Duodenal mucosa (tissue), 2 donors: ENCODE results near the gene CLEC16A.

ENCODE experiments used
- H3K27ac ChIP-seq: one replicate; pipeline ENCODE4 v1.7.0; 2013; ENCODE audit warnings: low read depth, low read length
- H3K27me3 ChIP-seq, 2 donors: one replicate each; pipeline ENCODE4 v1.7.0; 2013; ENCODE audit warnings: low read length in 2 of 2, control low read depth in 1 of 2; ENCODE audit not compliant: insufficient read depth in 2 of 2, control insufficient read depth in 1 of 2
- H3K36me3 ChIP-seq, 2 donors: one replicate each; pipeline ENCODE4 v1.7.0; 2013; ENCODE audit warnings: low read length in 2 of 2, control low read depth in 1 of 2; ENCODE audit not compliant: insufficient read depth in 2 of 2, control insufficient read depth in 1 of 2
- H3K4me1 ChIP-seq, 2 donors: one replicate each; pipeline ENCODE4 v1.7.0; 2013; ENCODE audit warnings: low read length in 2 of 2, control low read depth in 1 of 2; ENCODE audit not compliant: insufficient read depth in 2 of 2, control insufficient read depth in 1 of 2
- H3K4me3 ChIP-seq, 2 donors: one replicate each; pipeline ENCODE4 v1.7.0; 2013; ENCODE audit warnings: low read length in 2 of 2, low read depth in 1 of 2
- H3K9ac ChIP-seq, 2 donors: one replicate each; pipeline ENCODE4 v1.7.0; 2013; ENCODE audit warnings: low read length in 2 of 2, low read depth in 1 of 2
- H3K9me3 ChIP-seq, 2 donors: one replicate each; pipeline ENCODE4 v1.7.0; 2013; ENCODE audit warnings: low read length in 2 of 2, control low read depth in 1 of 2; ENCODE audit not compliant: control insufficient read depth in 1 of 2

CLEC16A gene

DNA sequence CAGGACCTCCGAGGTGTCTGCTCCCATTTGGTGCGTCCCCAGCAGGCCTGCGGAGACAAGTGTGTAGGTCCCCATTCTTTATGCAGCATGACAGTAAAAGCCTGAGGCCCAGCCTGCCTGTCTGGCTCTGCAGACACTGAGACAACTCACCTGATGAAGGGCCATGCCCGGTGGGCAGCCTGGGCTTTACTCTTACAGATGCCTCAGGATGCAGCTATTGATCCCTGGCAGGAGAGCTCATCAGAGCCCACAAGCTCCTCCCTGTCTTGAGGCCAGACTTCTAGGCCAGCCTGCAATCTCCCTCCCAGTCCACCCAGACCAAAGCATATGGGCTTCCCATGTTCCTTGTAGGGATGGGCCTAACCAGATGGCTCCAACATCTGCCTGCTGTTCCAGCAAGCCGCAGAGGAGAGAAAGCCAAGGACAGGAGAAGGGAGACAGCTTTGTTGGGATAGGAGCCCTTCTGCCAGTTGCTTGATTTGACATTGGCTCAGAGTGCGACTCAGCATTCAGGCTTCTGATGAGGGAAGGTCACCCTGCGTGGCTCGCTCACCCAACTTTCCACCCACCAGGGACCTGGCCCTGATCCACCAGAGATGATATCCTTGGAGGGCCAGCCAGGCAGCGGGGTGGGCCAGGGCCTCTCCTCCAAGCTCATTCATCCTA is 224.2 kb downstream of the CLEC16A start:
- no peaks in the 10 kb centered on the region for H3K9me3 ChIP-seq
- no peaks in the 10 kb centered on the region for H3K27me3 ChIP-seq
- H3K36me3 ChIP-seq = peaks cover 23 to 37% of the 10 kb centered on the region in 2 donors
- H3K4me1 ChIP-seq = no peaks in the 10 kb centered on the region
- H3K27ac ChIP-seq = no peak overlapping the region
- no peak overlapping the region for H3K4me3 ChIP-seq
- no peak overlapping the region for H3K9ac ChIP-seq

DNA sequence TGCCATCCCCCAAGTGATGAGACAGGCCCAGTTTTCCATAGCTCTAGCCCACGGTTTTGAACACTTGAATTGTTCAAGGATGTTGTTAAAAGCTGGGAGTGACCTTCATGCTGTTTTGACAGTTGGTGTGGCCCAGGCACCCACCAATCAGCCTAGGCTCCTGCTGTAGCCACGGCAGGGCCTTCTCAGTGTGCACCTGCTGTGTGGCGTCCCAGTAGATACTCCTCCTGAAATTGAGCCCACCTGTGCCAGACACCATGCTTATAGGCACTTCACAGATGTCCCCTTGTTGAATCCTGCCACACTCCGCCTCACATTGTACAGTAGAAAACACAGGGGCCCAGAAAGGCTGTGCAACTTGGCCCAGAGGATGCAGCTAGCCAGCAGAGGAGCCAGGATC is 225.3 kb downstream of the CLEC16A start:
- H3K27ac ChIP-seq = no peak overlapping the region
- no peaks in the 10 kb centered on the region for H3K27me3 ChIP-seq
- H3K4me1 ChIP-seq = no peaks in the 10 kb centered on the region
- no peaks in the 10 kb centered on the region for H3K9me3 ChIP-seq
- H3K36me3 ChIP-seq = peaks cover 23 to 47% of the 10 kb centered on the region in 2 donors
- H3K4me3 ChIP-seq = no peak overlapping the region
- H3K9ac ChIP-seq = no peak overlapping the region

- H3K36me3 ChIP-seq = peaks cover 23 to 47% of the 10 kb centered on the region in 2 donors
- no peak overlapping the region for H3K9ac ChIP-seq
- H3K4me1 ChIP-seq = no peaks in the 10 kb centered on the region
- H3K9me3 ChIP-seq = no peaks in the 10 kb centered on the region
- H3K27me3 ChIP-seq = no peaks in the 10 kb centered on the region
- H3K27ac ChIP-seq = no peak overlapping the region
- no peak overlapping the region for H3K4me3 ChIP-seq
These were observed 225.8 kb downstream of the CLEC16A start for GRCh38 chr16:11170201-11170600.

DNA sequence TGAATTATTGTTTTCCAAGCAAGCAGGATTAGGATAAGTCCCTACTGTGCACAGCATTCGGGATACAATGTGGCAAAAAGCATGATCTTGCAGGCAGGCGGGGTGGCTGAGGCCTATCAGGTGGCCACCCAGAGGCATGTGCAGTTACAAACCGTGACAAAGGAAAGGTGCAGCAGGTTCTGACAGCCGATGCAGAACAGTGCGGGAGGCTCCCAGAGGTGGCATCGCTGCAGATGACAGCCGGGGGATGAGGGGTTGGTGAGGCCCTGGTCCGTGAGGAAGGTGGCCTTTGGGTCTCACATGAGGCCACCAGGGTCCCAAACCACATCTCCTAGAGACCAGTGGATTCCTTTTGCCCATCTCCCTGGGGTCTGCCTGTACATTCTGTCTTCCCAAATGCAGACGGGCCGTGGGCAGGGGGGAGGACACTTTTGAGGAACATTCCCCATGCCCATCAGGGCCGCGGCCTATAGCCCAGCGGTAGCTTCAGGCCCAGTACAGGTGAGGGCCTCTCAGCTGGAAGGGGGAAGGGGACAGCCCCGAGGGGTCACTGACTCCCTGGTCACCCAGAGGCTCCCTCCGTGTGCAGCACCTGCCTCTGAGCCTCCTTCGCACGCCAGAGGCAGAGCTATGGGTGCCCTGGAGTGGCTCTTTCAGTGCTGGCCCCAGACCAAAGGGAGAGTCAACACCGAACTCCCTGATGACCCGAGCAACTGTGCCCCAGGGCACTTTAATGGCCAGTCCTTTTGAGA is 226.5 kb downstream of the CLEC16A start:
- Histone ChIP-seq H3K4me3 (no peak overlapping the region), H3K9ac (no peak overlapping the region), H3K36me3 (peaks cover 23 to 47% of the 10 kb centered on the region in 2 donors), H3K27ac (no peak overlapping the region), H3K27me3 (no peaks in the 10 kb centered on the region), H3K4me1 (no peaks in the 10 kb centered on the region), H3K9me3 (no peaks in the 10 kb centered on the region)

- Histone ChIP-seq H3K36me3 (peaks cover 19 to 43% of the 10 kb centered on the region in 2 donors), H3K4me1 (no peaks in the 10 kb centered on the region), H3K9ac (no peak overlapping the region), H3K4me3 (no peak overlapping the region), H3K27ac (no peak overlapping the region), H3K27me3 (no peaks in the 10 kb centered on the region), H3K9me3 (no peaks in the 10 kb centered on the region)
These were observed 227.0 kb downstream of the CLEC16A start for GRCh38 chr16:11171448-11171709.

- Histone ChIP-seq H3K27ac (no peak overlapping the region), H3K27me3 (no peaks in the 10 kb centered on the region), H3K4me3 (no peak overlapping the region), H3K9me3 (no peaks in the 10 kb centered on the region), H3K4me1 (no peaks in the 10 kb centered on the region), H3K36me3 (peaks cover 15 to 39% of the 10 kb centered on the region in 2 donors), H3K9ac (no peak overlapping the region)
These were observed 227.5 kb downstream of the CLEC16A start for GRCh38 chr16:11171757-11172299.

DNA sequence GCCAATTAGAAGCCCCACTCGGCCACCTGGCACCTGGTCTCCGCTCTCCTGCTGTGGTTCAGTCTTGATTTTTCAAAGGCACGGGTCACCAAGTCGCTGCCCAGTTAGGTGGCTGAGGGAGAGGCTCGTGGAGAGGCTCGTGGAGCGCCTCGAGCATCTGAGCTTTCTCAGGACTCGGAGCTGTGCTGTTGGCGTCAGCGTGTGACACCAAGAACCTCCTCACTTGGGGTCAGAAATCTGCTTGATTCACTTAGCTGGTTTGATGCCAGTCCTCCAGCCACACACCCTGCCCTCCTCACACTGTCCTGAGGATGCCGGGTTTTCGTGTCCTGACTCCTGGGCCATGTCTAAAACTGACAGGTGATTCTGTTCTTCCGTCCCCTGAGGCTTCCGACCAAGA is 229.1 kb downstream of the CLEC16A start:
- Histone ChIP-seq H3K4me1 (no peaks in the 10 kb centered on the region), H3K9me3 (no peaks in the 10 kb centered on the region), H3K9ac (no peak overlapping the region), H3K36me3 (peaks cover 3 to 28% of the 10 kb centered on the region in 2 donors), H3K27ac (no peak overlapping the region), H3K27me3 (no peaks in the 10 kb centered on the region), H3K4me3 (no peak overlapping the region)

GRCh38 chr16:11174141-11174540 is 229.8 kb downstream of the CLEC16A start:
- H3K27me3 ChIP-seq = no peaks in the 10 kb centered on the region
- H3K4me3 ChIP-seq = no peak overlapping the region
- no peaks in the 10 kb centered on the region for H3K4me1 ChIP-seq
- H3K9me3 ChIP-seq = no peaks in the 10 kb centered on the region
- H3K27ac ChIP-seq = no peak overlapping the region
- H3K36me3 ChIP-seq = peaks cover 3 to 28% of the 10 kb centered on the region in 2 donors
- no peak overlapping the region for H3K9ac ChIP-seq

GRCh38 chr16:11175106-11175786 is 230.9 kb downstream of the CLEC16A start:
- Histone ChIP-seq H3K9ac (no peak overlapping the region), H3K4me1 (no peaks in the 10 kb centered on the region), H3K27ac (no peak overlapping the region), H3K27me3 (no peaks in the 10 kb centered on the region), H3K9me3 (no peaks in the 10 kb centered on the region), H3K36me3 (peaks cover 0 to 27% of the 10 kb centered on the region in 2 donors), H3K4me3 (no peak overlapping the region)

- Histone ChIP-seq H3K36me3 (peaks cover 0 to 25% of the 10 kb centered on the region in 2 donors), H3K9ac (no peak overlapping the region), H3K27ac (no peak overlapping the region), H3K4me1 (no peaks in the 10 kb centered on the region), H3K4me3 (no peak overlapping the region), H3K9me3 (no peaks in the 10 kb centered on the region), H3K27me3 (no peaks in the 10 kb centered on the region)
These were observed 231.5 kb downstream of the CLEC16A start for GRCh38 chr16:11175787-11176341.
